GM06990 (cell line): ENCODE measurements around the gene KIAA0232.

Experiments
- DNase-seq: peaks from one replicate; pipeline ENCODE4 v3.0.0-alpha.2; 2011; ENCODE audit not compliant: insufficient read length; ENCODE audit errors: extremely low read depth
- H3K27me3 ChIP-seq: replicated peaks from 2 replicates; pipeline ENCODE4 v1.6.0; 2011; ENCODE audit warnings: low read length; ENCODE audit not compliant: control insufficient read depth, insufficient read depth
- H3K36me3 ChIP-seq: 2 replicates; pipeline ENCODE4 v1.5.1; 2011; ENCODE audit warnings: low read length; ENCODE audit not compliant: control insufficient read depth, insufficient read depth
- H3K4me3 ChIP-seq: replicated peaks from 2 replicates; pipeline ENCODE4 v1.5.1; 2011; ENCODE audit warnings: low read depth, mild to moderate bottlenecking, control low read depth, low read length
- TF ChIP-seq, protein P1 (sequence below): IDR thresholded peaks from 2 replicates; pipeline ENCODE4 v1.5.1; 2011; ENCODE audit warnings: low read length, control low read depth, mild to moderate bottlenecking, inconsistent platforms; ENCODE audit not compliant: insufficient read depth, poor library complexity, severe bottlenecking

The KIAA0232 gene

DNA sequence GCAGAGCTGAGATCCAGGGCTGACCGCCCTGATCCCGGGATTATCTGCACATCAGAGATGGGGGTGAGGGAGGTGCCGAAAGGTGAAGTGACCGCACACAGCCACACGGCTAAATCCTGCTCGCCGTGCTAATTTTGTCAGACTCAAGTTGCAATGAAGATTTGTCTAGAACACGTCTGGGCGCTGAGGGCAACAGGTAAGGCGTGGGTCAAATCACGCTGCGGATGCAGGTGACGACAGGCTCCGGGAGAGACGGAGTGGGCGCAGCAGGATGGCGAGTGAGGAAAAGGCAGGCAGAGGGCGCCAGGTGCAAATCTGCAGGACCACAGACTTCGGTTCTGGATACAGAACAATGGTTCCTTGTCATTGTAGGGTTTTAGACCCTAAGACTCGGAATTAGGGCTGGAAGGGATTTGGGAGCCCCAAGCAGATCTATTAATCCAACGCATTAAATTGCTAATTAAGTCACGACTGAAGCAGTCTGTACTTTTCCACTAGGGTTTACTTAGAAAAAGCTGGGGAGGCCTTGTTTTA lies 125.2 kb downstream of the KIAA0232 start:
- no peak for DNase-seq
- H3K4me3 ChIP-seq = no peak overlapping the region
- TF ChIP-seq, protein P1, sequence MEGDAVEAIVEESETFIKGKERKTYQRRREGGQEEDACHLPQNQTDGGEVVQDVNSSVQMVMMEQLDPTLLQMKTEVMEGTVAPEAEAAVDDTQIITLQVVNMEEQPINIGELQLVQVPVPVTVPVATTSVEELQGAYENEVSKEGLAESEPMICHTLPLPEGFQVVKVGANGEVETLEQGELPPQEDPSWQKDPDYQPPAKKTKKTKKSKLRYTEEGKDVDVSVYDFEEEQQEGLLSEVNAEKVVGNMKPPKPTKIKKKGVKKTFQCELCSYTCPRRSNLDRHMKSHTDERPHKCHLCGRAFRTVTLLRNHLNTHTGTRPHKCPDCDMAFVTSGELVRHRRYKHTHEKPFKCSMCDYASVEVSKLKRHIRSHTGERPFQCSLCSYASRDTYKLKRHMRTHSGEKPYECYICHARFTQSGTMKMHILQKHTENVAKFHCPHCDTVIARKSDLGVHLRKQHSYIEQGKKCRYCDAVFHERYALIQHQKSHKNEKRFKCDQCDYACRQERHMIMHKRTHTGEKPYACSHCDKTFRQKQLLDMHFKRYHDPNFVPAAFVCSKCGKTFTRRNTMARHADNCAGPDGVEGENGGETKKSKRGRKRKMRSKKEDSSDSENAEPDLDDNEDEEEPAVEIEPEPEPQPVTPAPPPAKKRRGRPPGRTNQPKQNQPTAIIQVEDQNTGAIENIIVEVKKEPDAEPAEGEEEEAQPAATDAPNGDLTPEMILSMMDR = peak; percentile 58

DNA sequence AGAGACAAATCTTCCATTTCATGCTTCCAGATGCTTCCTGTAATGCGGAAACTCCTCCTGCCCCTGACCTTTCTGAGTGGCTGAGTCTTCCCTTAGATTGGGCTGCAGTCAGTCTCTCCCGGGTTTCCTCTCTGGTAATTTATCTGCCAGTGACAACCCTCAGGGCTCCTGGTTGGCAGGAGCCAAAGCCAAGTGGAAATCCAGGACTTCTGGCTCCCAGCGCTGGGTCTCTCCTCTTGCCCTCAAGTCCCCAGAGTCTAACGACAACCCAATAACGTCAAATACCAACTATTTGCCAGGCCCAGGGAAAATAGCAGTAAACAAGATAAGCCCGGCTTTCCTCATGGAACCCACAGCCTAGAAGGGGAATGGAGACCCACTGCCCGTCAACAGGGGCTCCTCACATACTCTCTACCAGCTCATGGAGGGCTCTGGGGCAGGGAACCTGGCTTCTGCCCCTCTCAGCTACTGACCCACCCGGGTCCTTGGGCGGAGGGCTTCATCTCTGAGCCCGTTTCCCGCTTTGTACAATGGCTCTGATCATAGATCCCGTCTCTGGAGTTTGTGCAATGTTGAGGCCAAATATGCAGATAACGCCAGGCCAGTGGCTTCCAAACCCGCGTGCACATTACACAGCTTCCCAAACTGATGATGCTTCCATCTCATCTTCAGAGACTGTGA lies 126.0 kb downstream of the KIAA0232 start:
- Histone ChIP-seq H3K4me3 (peak overlapping the region; percentile 86), H3K36me3 (no peaks in the 10 kb centered on the region; the same call in 1 of the 2 replicates), H3K27me3 (no peaks in the 10 kb centered on the region)
- TF ChIP-seq, protein P1 = no peak
- no peak for DNase-seq

More for the DNA sequence above, 125.2 kb downstream of the KIAA0232 start:
- Histone ChIP-seq H3K36me3 (no peaks in the 10 kb centered on the region; the same call in 1 of the 2 replicates), H3K27me3 (no peaks in the 10 kb centered on the region)

- no peaks in the 10 kb centered on the region for H3K27me3 ChIP-seq
- peak; percentile 89 for DNase-seq
- H3K4me3 ChIP-seq = peak within 1 kb of the TSS; percentile 86
- TF ChIP-seq, protein P1 = peak; percentile 37
- H3K36me3 ChIP-seq = no peaks in the 10 kb centered on the region; the same call in 1 of the 2 replicates
Observed at GRCh38 chr4:6909113-6909969, 126.8 kb downstream of the KIAA0232 start, which contains the start of gene TBC1D14. TBC1D14 (plus strand) TSS chr4:6909826; CDS start chr4:6923390, 13,564 bp downstream.

DNA sequence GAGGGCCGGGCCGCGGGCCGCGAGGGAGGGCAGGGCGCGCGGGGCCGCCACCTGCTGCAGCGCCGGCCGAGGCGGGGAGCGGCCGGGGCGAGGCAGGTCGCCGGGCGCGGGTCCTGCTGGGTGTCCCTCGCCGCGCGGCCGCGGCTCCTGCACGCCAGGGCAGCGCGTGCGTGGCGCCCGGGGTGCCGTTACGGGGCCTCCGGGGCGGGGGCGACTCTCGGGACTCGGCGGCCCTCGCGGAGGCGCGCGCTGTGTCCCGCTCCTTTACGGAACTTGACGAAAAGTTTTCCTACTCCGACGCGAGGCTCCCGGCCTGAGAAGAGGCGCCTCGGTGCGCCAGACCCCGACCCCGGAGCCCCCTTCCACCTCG lies 127.4 kb downstream of the KIAA0232 start:
- H3K27me3 ChIP-seq = no peaks in the 10 kb centered on the region
- TF ChIP-seq, protein P1 = no peak
- H3K36me3 ChIP-seq = no peaks in the 10 kb centered on the region; the same call in 1 of the 2 replicates
- DNase-seq = no peak
- peak overlapping the region; percentile 86 for H3K4me3 ChIP-seq

DNA sequence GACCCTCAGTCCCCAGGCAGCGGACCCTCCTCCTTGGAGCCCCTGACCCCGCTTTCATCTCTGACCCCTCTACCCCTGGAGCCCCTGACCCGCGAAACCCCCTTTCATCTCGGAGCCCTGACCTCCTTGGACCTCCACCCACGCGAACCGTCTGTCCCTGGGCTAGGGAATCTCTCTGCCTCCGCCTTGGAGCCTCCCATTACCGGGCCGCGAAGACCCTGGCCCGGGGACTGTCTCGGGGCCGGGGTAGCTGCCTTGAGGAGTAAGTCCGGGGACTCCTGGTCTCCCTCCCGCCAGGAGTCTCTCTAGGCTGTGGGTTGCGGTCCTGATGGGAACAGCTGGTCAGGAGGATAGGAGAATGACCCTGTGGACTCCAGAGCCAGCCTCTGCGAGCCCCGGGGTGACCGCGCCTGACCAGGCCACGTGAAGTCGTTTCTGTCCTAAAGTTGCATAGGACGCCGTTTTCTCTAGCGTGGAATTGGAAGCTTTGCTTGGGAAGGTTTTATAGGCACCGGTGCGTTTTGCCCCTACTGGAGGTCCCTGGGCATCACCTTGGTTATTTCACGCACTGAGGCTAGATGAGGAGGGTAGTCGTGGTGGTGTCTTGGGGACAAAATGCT lies 127.9 kb downstream of the KIAA0232 start:
- Histone ChIP-seq H3K27me3 (no peaks in the 10 kb centered on the region), H3K36me3 (no peaks in the 10 kb centered on the region; the same call in none of the 2 replicates), H3K4me3 (peak overlapping the region; percentile 86)
- DNase-seq = no peak
- TF ChIP-seq, protein P1 = no peak
